IMR-90 (cell line): ENCODE results near the gene LYPD8. TPM values are rescaled to one million over a fixed set of nuclear protein-coding genes. Genes with fewer than 3 reads are reported as not detected.

Experiments
- ATAC-seq: fragments of 200-7000 bp; cut with Tn5 transposase; 2 replicates; pipeline ENCODE4 v1.9.1; 2020; ENCODE audit warnings: low read depth, mild to moderate bottlenecking, moderate library complexity
- BruUV-seq: library from RNA; stranded (reverse); fragments of 400-500 nt; replicated peaks from 2 replicates; lab custom pipeline; 2021; lab: Mats Ljungman, UMichigan
- CTCF ChIA-PET: fragments of 300-600 bp; formaldehyde crosslinking; extraction: SDS; loops from one replicate; lab custom pipeline; 2021; ENCODE audit warnings: antibody characterized with exemption; lab: Yijun Ruan, JAX
- POLR2A ChIA-PET: fragments of 300-600 bp; sonication (Branson Sonifier 250); formaldehyde crosslinking; loops from one replicate; lab custom pipeline; 2022; ENCODE audit warnings: antibody characterized with exemption; ENCODE audit not compliant: unreplicated experiment; lab: Charles Lee
- DNase-seq: peaks from one replicate; pipeline ENCODE4 v3.0.0; 2013
- H2AFZ ChIP-seq: replicated peaks from 2 replicates; pipeline ENCODE3; 2013; ENCODE audit warnings: low read length, mild to moderate bottlenecking; ENCODE audit not compliant: poor library complexity
- H2AK5ac ChIP-seq: 2 replicates; pipeline ENCODE4 v1.6.1; 2013; ENCODE audit warnings: low read depth, low read length, inconsistent platforms
- H2AK9ac ChIP-seq: replicated peaks from 2 replicates; pipeline ENCODE3; 2013; ENCODE audit warnings: mild to moderate bottlenecking, low read depth, low read length, moderate library complexity; ENCODE audit not compliant: poor library complexity
- H2BK120ac ChIP-seq: 2 replicates; pipeline ENCODE4 v1.6.1; 2013; ENCODE audit warnings: low read depth, low read length, inconsistent platforms
- H2BK15ac ChIP-seq: 3 replicates; pipeline ENCODE4 v1.6.1; 2013; ENCODE audit warnings: low read depth, low read length, inconsistent platforms
- H2BK20ac ChIP-seq: 2 replicates; pipeline ENCODE4 v1.6.1; 2013; ENCODE audit warnings: low read depth, mild to moderate bottlenecking, inconsistent platforms, low read length, moderate library complexity
- H2BK5ac ChIP-seq: 2 replicates; pipeline ENCODE4 v1.6.1; 2013; ENCODE audit warnings: mild to moderate bottlenecking, low read depth, low read length, inconsistent platforms; ENCODE audit not compliant: poor library complexity, severe bottlenecking
- H3K14ac ChIP-seq: replicated peaks from 2 replicates; pipeline ENCODE4 v1.6.1; 2013; ENCODE audit warnings: low read depth, low read length, inconsistent platforms
- H3K18ac ChIP-seq: 2 replicates; pipeline ENCODE4 v1.6.1; 2013; ENCODE audit warnings: low read depth, low read length, control low read depth
- H3K23ac ChIP-seq: 2 replicates; pipeline ENCODE4 v1.6.1; 2013; ENCODE audit warnings: low read depth, low read length, inconsistent platforms
- H3K27ac ChIP-seq: 2 replicates; pipeline ENCODE4 v1.5.1; 2013; ENCODE audit warnings: mild to moderate bottlenecking, control low read depth, low read length; ENCODE audit not compliant: insufficient read depth
- H3K27me3 ChIP-seq: 2 replicates; pipeline ENCODE4 v1.6.1; 2013; ENCODE audit warnings: low read length; ENCODE audit not compliant: control insufficient read depth, insufficient read depth
- H3K36me3 ChIP-seq: 2 replicates; pipeline ENCODE4 v1.6.1; 2013; ENCODE audit warnings: low read length, mixed read lengths; ENCODE audit not compliant: control insufficient read depth, insufficient read depth
- H3K4ac ChIP-seq: 2 replicates; pipeline ENCODE4 v1.6.1; 2013; ENCODE audit warnings: low read depth, low read length, inconsistent platforms
- H3K4me1 ChIP-seq: 2 replicates; pipeline ENCODE4 v1.6.1; 2013; ENCODE audit warnings: low read length, mixed read lengths; ENCODE audit not compliant: control insufficient read depth, insufficient read depth
- H3K4me2 ChIP-seq: 2 replicates; pipeline ENCODE4 v1.6.1; 2013; ENCODE audit warnings: low read depth, mild to moderate bottlenecking, control low read depth, low read length, moderate library complexity
- H3K4me3 ChIP-seq: 2 replicates; pipeline ENCODE4 v1.5.1; 2013; ENCODE audit warnings: low read depth, mild to moderate bottlenecking, control low read depth, low read length, moderate library complexity; ENCODE audit not compliant: insufficient read depth
- H3K56ac ChIP-seq: 2 replicates; pipeline ENCODE4 v1.6.1; 2013; ENCODE audit warnings: low read length, inconsistent platforms; ENCODE audit not compliant: insufficient read depth; ENCODE audit errors: extremely low read depth
- H3K79me1 ChIP-seq, 2 experiments: 2 replicates each; pipeline ENCODE4 v1.6.1; 2013; ENCODE audit warnings: low read length in 2 of 2, inconsistent platforms in 1 of 2, low read depth in 1 of 2
- H3K9ac ChIP-seq: 2 replicates; pipeline ENCODE4 v1.6.1; 2013; ENCODE audit warnings: low read depth, low read length, control low read depth
- H3K9me1 ChIP-seq: 2 replicates; pipeline ENCODE4 v1.6.1; 2013; ENCODE audit warnings: low read length, inconsistent platforms; ENCODE audit not compliant: insufficient read depth
- H3K9me3 ChIP-seq: 2 replicates; pipeline ENCODE4 v1.6.1; 2013; ENCODE audit warnings: low read length; ENCODE audit not compliant: control insufficient read depth, insufficient read depth
- H4K20me1 ChIP-seq: 2 replicates; pipeline ENCODE4 v1.6.1; 2013; ENCODE audit warnings: low read length, inconsistent platforms; ENCODE audit not compliant: insufficient read depth
- H4K5ac ChIP-seq: 2 replicates; pipeline ENCODE4 v1.6.1; 2013; ENCODE audit warnings: mild to moderate bottlenecking, low read depth, low read length, control low read depth
- H4K8ac ChIP-seq, 2 experiments: 2 replicates each; pipeline ENCODE4 v1.6.1; 2013; ENCODE audit warnings: low read depth in 2 of 2, low read length in 2 of 2, control low read depth in 1 of 2, inconsistent platforms in 1 of 2
- H4K91ac ChIP-seq: 2 replicates; pipeline ENCODE4 v1.6.1; 2013; ENCODE audit warnings: low read depth, low read length, inconsistent platforms; ENCODE audit not compliant: insufficient read depth
- CEBPB ChIP-seq: IDR thresholded peaks from 2 replicates; pipeline ENCODE4 v1.6.1; 2012; ENCODE audit warnings: low read depth, low read length, improper control_type of control experiment
- RFX5 ChIP-seq: IDR thresholded peaks from 2 replicates; pipeline ENCODE4 v1.8.0; 2012; ENCODE audit warnings: low read depth, mild to moderate bottlenecking, low read length, moderate library complexity
- WGBS, 2 experiments: methylation state at CpG; one replicate each; pipeline versions ENCODE4 v1.1.5 to v1.1.7; 2013; ENCODE audit warnings: missing lambda C conversion rate in 2 of 2; ENCODE audit not compliant: insufficient read length in 1 of 2; ENCODE audit errors: extremely low coverage in 2 of 2; 5-methylcytosine and 5-hydroxymethylcytosine counted together
- dilution Hi-C: fragments of 300-500 bp; cut with HindIII; formaldehyde crosslinking; loops from one replicate; pipeline ENCODE4 v1.14.3; 2018; ENCODE audit warnings: low sequenced_read_pairs; ENCODE audit not compliant: unreplicated experiment
- in situ Hi-C: fragments of 300-500 bp; cut with MboI; formaldehyde crosslinking; loops from 3 replicates; pipeline ENCODE4 v1.14.3; 2019; ENCODE audit warnings: low sequenced_read_pairs, inconsistent platforms, mixed read lengths
- intact Hi-C: fragments of 100-400 bp; cut with micrococcal nuclease; formaldehyde crosslinking; loops from 2 replicates; pipeline ENCODE4 v1.10.0; 2022
- polyA plus RNA-seq, 3 experiments: library from polyadenylated mRNA; depleted of rRNA; stranded (reverse); fragments of >200 nt; gene quantifications; 2 replicates each; pipeline ENCODE4 v1.2.3, GENCODE V29; 2012; ENCODE audit warnings: low replicate concordance in 1 of 3
- total RNA-seq: library from RNA; depleted of rRNA; stranded (reverse); fragments of >200 nt; gene quantifications from 2 replicates; pipeline ENCODE4 v1.2.3, GENCODE V29; 2012

LYPD8 gene
- total and polyA plus RNA-seq, 2 of the 4 experiments (the other 2 are of a cell fraction): not detected

- no peak for ATAC-seq
- Histone ChIP-seq H3K79me1 (no peaks in the 10 kb centered on the region), H3K4me3 (no peak overlapping the region), H3K9me1 (no peaks in the 10 kb centered on the region), H4K20me1 (no peaks in the 10 kb centered on the region), H2BK15ac (no peak overlapping the region), H3K9ac (no peak overlapping the region), H3K14ac (no peak overlapping the region), H2BK20ac (no peak overlapping the region), H4K5ac (no peak overlapping the region), H4K91ac (no peak overlapping the region), H2AK9ac (no peak overlapping the region), H3K27me3 (no peaks in the 10 kb centered on the region), H2AFZ (no peak overlapping the region), H4K8ac (no peak overlapping the region), H3K9me3 (peaks cover 35% of the 10 kb centered on the region), H2BK120ac (no peak overlapping the region), H3K56ac (no peak overlapping the region), H3K27ac (no peak overlapping the region), H3K4me1 (no peaks in the 10 kb centered on the region), H3K4me2 (no peak overlapping the region), H3K18ac (no peak overlapping the region), H2BK5ac (no peak overlapping the region), H3K4ac (no peak overlapping the region), H3K36me3 (no peaks in the 10 kb centered on the region), H3K23ac (no peak overlapping the region), H2AK5ac (no peak overlapping the region)
- DNase-seq: no peak
- in situ Hi-C loops (no loop called here), intact Hi-C loops (no loop called here), dilution Hi-C loops (no loop called here)
- POLR2A ChIA-PET: no interaction called here
- no CpG with 5 or more reads among the region's 4 CpGs for WGBS, 2 experiments
- no peak for TF ChIP-seq CEBPB
- TF ChIP-seq RFX5: no peak
- no TSS peak for BruUV-seq
- CTCF ChIA-PET: no interaction called here
Observed at GRCh38 chr1:248751635-248752034, 3.9 kb downstream of the LYPD8 start.
